ENCODE results near the gene FHOD3. TPM values are rescaled to one million over a fixed set of nuclear protein-coding genes. Genes with fewer than 3 reads are reported as not detected.

The FHOD3 gene
- total and polyA plus RNA-seq, 2 of the 8 experiments (the other 6 are each of a cell fraction or from before 2014, with no cell fraction given), result 9.7 to 10.5 TPM

GRCh38 chr18:36338403-36338933, 41.0 kb downstream of the FHOD3 start (continued):
- TF ChIP-seq RNF2 (IDR thresholded peaks at IDR 0.05; ENCODE audit: borderline replicate concordance, low read depth, low read length, missing control alignments, poor library complexity, severe bottlenecking) (no peak), JUN (IDR thresholded peaks at IDR 0.05; ENCODE audit: low read depth, low read length) (no peak)
